CD4-positive, alpha-beta T cell treated with Interleukin-4 for 4 hours (primary cell): ENCODE data around the gene TMEM185B.
"Not testable (repeated sequence)": the region's sequence is repeated elsewhere in the genome, so short reads cannot be mapped to it uniquely, and the experiment has no call there.

Source experiments
- DNase-seq: peaks from one replicate; pipeline ENCODE4 v3.0.0-alpha.2; 2020

Gene TMEM185B

GRCh38 chr2:120223034-120223912 lies at the start of gene TMEM185B:
TSS of gene TMEM185B (minus strand) at chr2:120223400. CDS start at chr2:120222976, 424 bp downstream.
- peak; percentile 89 for DNase-seq

- no peak for DNase-seq
Observed at GRCh38 chr2:120271711-120272379, 48.6 kb upstream of the TMEM185B start.

DNA sequence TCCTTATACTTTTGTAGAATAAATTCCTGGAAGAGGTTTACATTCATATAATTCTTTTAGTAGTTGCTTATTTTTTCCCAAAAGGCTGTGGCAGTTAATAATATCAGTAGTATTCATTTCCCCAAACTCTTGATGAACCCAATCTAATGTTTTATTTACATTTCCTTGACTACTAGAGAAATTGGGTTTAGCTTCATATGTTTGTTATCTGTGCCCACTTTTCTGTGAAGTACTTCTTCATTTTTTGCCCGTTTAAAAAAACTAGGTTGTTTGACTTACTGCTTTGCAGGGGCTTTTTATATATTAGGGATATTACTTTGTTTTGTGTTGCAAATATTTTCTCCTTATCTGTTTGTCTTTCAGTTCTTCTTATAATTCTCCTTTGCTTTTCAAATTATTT lies 46.6 kb upstream of the TMEM185B start:
- no peak for DNase-seq

- no peak for DNase-seq
Observed at GRCh38 chr2:120269076-120269744, 46.0 kb upstream of the TMEM185B start.

GRCh38 chr2:120267348-120267747 lies 44.1 kb upstream of the TMEM185B start:
- DNase-seq: no peak

DNA sequence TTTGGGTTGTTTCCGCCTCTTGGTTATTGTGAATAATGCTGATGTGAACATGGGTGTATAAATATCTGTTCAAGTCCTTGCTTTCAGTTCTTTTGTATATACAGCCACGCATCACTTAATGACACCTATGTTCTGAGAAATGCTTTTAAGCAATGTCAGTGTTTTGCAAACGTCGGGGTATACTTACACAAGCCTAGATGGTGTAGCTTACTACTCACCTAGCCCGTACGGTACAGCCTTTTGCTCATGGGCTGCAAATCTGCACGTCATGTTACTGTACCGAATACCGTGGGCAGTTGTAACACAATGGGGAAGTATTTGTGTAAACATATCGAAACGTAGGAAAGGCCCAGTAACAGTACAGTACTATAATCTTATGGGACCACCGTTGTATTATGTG lies 41.8 kb upstream of the TMEM185B start:
- DNase-seq: no peak

DNA sequence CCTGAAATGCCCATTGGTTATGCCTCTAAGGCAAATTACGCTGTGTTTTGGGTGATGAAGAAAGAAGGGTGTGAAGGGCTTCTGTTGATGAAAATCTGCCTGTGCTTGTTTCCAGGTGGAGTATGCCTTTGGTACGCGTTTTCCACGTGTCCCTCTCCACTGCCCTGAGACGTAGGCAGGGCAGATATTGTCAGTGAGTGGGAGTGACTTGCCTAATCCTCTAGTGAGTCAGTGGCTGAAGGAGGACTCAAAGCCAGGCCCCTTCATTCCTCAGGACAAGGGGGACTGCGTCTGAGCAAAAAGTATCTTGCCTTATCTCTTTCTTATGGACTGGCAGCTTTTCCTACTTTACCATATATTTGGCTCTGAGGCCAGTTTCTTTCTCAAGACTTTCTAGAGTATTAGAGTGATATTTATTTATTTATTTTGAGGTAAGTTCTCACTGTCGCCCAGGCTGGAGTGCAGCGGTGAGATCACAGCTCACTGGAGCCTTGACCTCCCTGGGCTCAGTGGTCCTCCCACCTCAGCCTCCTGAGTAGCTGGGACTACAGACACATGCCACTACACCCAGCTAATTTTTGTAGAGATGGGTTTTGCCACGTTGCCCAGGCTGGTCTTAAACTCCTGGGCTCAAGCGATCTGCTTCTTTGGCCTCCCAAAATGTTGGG lies 39.7 kb upstream of the TMEM185B start:
- no peak for DNase-seq

GRCh38 chr2:120262150-120262549 lies 39.0 kb upstream of the TMEM185B start:
- DNase-seq: no peak

DNA sequence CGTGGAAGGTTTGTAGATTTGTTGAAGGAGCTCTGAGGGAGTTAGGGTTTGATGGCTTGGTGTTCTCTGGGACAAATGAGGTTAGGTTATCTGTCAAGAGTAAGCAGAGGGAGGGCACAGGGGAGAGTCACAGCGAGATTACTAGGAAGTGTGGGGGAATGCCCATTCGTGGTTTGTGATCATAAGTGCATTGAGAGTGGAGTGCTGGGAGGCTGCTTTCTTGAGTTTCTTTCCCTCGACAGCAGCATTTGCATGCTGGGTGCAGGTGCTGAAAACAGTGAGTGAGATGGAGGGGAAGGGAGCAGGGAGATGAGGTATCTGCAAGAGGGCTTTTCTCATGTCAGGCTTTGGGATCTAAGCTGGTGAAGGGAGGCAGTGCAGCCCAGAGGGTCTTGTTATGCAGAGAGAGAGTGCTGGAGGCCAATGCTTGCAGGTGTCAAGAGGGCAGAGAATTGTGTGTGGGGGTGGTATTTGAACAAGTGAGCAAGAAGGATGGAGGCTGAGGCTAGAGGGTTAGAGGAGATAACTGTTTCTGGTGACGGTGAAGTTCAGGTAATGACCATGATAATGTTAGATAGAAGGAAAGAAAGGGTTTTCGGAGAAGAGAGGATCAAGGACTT lies 38.3 kb upstream of the TMEM185B start:
- peak; percentile 34 for DNase-seq

DNA sequence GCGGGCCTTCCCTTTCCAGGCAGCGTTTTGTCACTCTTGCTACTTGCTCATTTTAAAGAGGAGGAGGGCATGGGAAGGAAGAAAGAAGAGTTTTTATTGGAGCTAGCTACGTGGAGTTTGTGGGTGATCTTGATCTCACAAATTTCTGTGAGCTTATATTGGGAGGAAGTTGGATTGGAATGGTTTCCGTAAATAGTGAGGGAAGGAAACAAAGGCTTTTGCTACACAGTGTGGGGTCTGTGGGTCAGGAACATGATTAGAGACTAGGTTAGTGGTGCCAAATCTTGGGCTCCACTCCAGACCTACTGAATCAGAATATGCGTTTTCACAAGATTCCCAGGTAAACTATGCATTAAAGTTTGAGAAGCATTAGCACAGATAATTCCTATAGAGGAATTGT lies 37.5 kb upstream of the TMEM185B start:
- no peak for DNase-seq

- not testable (repeated sequence) for DNase-seq
Observed at GRCh38 chr2:120259939-120260338, 36.7 kb upstream of the TMEM185B start.

DNA sequence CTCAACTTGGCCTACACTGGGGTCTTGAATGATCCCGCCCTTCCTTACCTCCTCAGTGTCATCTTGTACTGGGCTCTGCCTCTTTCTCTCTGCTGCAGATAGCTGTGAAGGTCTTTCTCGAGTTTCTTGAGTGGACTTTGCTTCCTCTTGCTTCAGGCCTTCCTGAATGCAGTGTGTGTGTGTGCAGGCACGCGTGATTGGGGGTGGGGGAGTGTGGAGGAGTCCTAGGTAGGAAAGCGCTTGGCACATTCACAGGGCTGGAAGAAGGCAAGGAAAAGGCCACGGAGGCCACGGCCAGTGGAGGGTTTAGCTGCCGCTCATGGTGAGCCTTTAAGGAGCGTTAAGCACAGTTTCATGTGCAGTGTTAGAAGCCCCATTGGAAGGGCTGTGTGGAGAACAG lies 35.0 kb upstream of the TMEM185B start:
- no peak for DNase-seq

- DNase-seq: no peak
Observed at GRCh38 chr2:120257522-120257921, 34.3 kb upstream of the TMEM185B start.

- no peak for DNase-seq
Observed at GRCh38 chr2:120256651-120257000, 33.4 kb upstream of the TMEM185B start.

DNA sequence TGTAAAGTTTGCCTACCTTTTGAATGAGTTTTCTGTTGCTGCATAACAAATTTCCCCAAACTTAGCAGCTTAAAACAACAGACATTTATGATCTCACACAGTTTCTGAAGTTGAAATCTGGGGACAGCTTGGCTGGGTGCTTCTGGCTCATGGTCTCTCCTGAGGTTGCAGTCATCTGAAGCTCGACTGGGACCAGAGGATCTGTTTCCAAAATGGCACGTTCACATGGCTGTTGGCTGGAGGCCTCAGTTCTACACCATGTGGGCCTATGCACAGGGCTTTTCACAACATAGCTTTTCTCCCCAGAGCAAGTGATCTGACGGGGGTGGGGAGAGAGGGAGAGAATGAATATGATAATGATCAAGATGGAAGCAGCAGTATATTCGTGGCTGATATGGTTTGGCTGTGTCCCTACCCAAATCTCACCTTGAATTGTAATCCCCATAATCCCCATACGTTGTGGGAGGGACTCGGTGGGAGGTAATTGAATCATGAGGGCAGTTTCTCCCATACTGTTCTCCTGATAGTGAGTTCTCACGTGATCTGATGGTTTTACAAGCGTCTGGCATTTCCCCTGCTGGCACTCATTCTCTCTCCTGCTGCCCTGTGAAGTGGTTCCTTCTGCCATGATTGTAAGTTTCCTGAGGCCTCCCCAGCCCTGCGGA lies 32.9 kb upstream of the TMEM185B start:
- DNase-seq: no peak

- no peak for DNase-seq
Observed at GRCh38 chr2:120255071-120255470, 31.9 kb upstream of the TMEM185B start.

DNA sequence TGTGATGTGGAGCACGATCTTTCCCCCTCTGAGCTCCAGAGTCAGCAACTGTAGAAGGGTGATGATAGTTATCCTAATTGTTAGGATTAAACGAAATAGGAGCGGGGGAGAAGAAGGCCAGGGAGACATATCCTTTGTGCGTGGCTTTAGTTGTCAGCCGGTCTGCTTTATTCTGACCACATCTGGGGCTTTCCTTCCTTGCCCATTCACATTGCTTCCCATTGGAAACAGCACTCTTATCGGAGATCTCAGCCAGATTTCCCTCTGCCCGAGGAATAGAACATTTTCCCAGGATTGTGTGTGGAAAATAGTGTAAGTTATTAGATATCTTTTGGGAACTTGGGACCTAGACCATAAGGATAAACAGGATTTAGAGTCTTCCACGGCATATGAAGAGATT lies 31.0 kb upstream of the TMEM185B start:
- DNase-seq: no peak

DNA sequence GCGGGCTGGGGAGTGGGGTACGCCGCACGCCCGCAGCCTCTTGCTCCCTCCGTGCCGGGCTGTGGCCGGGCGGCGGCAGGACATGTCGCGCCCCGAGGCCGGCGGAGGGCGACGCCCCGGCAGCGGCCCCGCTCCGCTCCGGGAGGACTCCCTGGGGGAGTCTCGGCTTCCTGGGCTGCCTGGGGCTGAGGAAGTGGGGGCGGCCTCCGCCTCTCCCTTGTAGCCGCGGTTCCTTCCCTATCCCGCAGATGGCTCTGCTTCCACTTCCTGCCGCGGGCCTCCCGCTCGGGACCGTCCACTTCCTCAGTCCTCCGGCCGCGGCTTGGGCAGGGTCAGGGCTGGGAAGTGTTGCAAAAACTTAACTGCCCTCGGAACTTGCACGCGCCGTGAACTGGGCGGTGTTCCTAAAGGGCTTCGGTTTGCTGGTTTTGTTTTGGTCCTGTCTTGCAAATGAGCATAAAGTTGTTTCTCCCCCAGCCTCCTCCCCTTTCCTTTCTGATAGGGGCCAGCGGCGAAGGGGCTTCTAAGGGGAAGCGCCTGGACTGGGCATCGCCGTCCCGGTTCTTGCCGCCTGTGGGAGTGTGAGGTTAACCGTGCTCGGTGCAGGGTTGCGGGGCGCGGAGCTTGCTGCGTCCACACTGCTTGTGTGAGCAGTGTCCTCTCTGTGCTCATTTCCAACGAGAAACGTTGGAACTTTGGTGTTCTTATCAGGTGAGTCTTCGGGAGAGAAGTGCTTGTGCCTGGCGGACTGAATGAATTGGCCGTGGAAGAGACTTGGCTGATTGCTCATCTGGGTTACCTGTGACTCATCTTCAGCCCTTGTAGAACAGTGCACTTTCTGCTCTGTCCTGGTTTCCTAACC lies 30.1 kb upstream of the TMEM185B start:
- DNase-seq: peak; percentile 40

- DNase-seq: peak; percentile 98
Observed at GRCh38 chr2:120252225-120253020, 29.2 kb upstream of the TMEM185B start, which contains the start of gene RALB. TSS of gene RALB (plus strand) at chr2:120252852. CDS start at chr2:120278665, 25,813 bp downstream.

DNA sequence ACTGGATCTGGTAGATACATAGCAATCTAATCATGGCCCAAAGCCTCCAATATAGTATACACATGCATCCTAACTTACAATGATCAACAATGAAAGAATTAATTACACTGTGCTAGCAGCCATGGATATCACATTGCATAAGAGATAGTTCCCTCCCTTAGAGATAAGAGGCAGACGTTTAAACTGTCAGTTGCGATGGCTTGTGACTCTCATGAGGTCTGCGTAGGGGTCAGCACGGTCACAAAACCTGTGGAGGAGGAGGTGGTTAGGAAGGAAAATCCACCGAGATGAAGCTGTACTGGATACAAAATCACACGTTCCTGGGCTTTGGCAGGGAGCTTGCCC lies 28.7 kb upstream of the TMEM185B start:
- no peak for DNase-seq
